GM12878 (cell line): ENCODE measurements around the gene SHROOM3. TPM values are rescaled to one million over a fixed set of nuclear protein-coding genes. Genes with fewer than 3 reads are reported as not detected.

Source experiments
- CHD2 ChIP-seq: IDR thresholded peaks from 2 replicates; pipeline ENCODE4 v1.6.1; 2011; ENCODE audit warnings: low read depth, low read length, improper control_type of control experiment, borderline replicate concordance
- HDAC6 ChIP-seq: fragments of 200-600 bp; sonication (generic); IDR thresholded peaks from one replicate; pipeline ENCODE4 v1.8.0; 2017; ENCODE audit warnings: antibody characterized with exemption; ENCODE audit not compliant: unreplicated experiment
- NFYB ChIP-seq: IDR thresholded peaks from 2 replicates; pipeline ENCODE4 v1.6.1; 2011; ENCODE audit warnings: low read depth, mild to moderate bottlenecking, low read length, improper control_type of control experiment, moderate library complexity; ENCODE audit not compliant: insufficient read depth
- REST ChIP-seq: IDR thresholded peaks from 2 replicates; pipeline ENCODE4 v1.6.1; 2012; ENCODE audit warnings: mild to moderate bottlenecking, low read depth, low read length
- SMAD5 ChIP-seq: IDR thresholded peaks from 2 replicates; pipeline ENCODE4 v1.6.1; 2016; ENCODE audit warnings: antibody characterized with exemption, low read depth
- SMC3 ChIP-seq: IDR thresholded peaks from 2 replicates; pipeline ENCODE4 v1.6.1; 2011; ENCODE audit warnings: low read length, improper control_type of control experiment, borderline replicate concordance
- polyA plus RNA-seq, 11 experiments: library from polyadenylated mRNA; depleted of rRNA in 4 of 11; unstranded in 6 of 11; stranded (reverse) in 5 of 11; fragments of >200 nt; fragmentation: Nextera tagmentation in 4 of 11; fragmentation: Illumina TruSeq in 1 of 11; extraction: Ambion mirVana in 4 of 11; extraction: Trizol in 1 of 11; gene quantifications; 1 replicate in 1 of 11; 2 replicates in 10 of 11; pipeline versions ENCODE4 v1.2.1 to v1.2.3, GENCODE V29; 2011 to 2016; ENCODE audit warnings: inconsistent platforms in 2 of 11, missing spikeins in 2 of 11, low read depth in 1 of 11
- total RNA-seq, 4 experiments: library from RNA; depleted of rRNA in 3 of 4; stranded (reverse); fragments of >200 nt in 3 of 4; fragmentation: Illumina TruSeq in 1 of 4; extraction: Trizol in 1 of 4; gene quantifications; 2 replicates each; pipeline versions ENCODE4 v1.2.1 to v1.2.3, GENCODE V29; 2013 to 2021
- TF ChIP-seq, protein P1 (sequence below): IDR thresholded peaks from 2 replicates; pipeline ENCODE4 v1.6.1; 2011; ENCODE audit warnings: mild to moderate bottlenecking, low read depth, low read length, moderate library complexity; ENCODE audit not compliant: insufficient replicate concordance
- TF ChIP-seq, protein P2 (sequence below): fragments of 450-650 bp; IDR thresholded peaks from 2 replicates; pipeline ENCODE4 v1.6.1; 2017; ENCODE audit warnings: antibody characterized with exemption, mild to moderate bottlenecking, moderate library complexity

SHROOM3 gene
- total and polyA plus RNA-seq, 10 of the 15 experiments (the other 5 are each of a cell fraction or from before 2014, with no cell fraction given) = under 0.01 to 0.29 (median 0.08) TPM; not detected in 1

DNA sequence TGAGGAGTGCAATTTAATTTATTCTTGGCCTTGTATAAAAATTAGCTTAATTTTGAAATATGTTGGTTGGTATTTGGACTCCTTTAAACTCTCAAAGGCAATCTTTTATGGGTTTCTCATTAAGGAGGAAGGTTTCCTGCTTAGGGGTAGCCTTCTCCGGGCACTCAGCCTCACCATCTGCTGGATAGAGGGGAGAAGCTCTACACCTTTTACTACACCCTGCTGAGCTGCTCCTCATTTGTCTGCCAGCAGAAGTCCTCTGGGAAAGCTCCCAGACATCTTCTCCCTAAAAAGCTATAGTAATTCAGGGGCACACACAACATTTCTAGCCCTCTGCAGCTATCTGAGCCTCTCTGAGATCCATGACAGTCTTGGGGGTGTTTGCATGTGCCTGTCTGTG, 283.8 kb downstream of the SHROOM3 start (continued):
- TF ChIP-seq, protein P1, sequence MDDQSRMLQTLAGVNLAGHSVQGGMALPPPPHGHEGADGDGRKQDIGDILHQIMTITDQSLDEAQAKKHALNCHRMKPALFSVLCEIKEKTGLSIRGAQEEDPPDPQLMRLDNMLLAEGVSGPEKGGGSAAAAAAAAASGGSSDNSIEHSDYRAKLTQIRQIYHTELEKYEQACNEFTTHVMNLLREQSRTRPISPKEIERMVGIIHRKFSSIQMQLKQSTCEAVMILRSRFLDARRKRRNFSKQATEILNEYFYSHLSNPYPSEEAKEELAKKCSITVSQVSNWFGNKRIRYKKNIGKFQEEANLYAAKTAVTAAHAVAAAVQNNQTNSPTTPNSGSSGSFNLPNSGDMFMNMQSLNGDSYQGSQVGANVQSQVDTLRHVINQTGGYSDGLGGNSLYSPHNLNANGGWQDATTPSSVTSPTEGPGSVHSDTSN = no peak
- TF ChIP-seq NFYB (no peak), REST (no peak), CHD2 (no peak), SMAD5 (no peak), HDAC6 (no peak), SMC3 (no peak)
- TF ChIP-seq, protein P2, sequence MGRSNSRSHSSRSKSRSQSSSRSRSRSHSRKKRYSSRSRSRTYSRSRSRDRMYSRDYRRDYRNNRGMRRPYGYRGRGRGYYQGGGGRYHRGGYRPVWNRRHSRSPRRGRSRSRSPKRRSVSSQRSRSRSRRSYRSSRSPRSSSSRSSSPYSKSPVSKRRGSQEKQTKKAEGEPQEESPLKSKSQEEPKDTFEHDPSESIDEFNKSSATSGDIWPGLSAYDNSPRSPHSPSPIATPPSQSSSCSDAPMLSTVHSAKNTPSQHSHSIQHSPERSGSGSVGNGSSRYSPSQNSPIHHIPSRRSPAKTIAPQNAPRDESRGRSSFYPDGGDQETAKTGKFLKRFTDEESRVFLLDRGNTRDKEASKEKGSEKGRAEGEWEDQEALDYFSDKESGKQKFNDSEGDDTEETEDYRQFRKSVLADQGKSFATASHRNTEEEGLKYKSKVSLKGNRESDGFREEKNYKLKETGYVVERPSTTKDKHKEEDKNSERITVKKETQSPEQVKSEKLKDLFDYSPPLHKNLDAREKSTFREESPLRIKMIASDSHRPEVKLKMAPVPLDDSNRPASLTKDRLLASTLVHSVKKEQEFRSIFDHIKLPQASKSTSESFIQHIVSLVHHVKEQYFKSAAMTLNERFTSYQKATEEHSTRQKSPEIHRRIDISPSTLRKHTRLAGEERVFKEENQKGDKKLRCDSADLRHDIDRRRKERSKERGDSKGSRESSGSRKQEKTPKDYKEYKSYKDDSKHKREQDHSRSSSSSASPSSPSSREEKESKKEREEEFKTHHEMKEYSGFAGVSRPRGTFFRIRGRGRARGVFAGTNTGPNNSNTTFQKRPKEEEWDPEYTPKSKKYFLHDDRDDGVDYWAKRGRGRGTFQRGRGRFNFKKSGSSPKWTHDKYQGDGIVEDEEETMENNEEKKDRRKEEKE = no peak
